Parathyroid adenoma (tissue), 2 donors: Measurements from ENCODE around the gene ANKRD44.
"Not testable (repeated sequence)": the region's sequence is repeated elsewhere in the genome, so short reads cannot be mapped to it uniquely, and the experiment has no call there.

Source experiments
- H2AFZ ChIP-seq: fragments of 300-600 bp; sonication (generic); one replicate; pipeline ENCODE4 v1.7.0; 2017; ENCODE audit warnings: antibody characterized with exemption, mild to moderate bottlenecking
- H3K27ac ChIP-seq: fragments of 300-600 bp; sonication (generic); one replicate; pipeline ENCODE4 v1.7.0; 2017
- H3K27me3 ChIP-seq: fragments of 300-600 bp; sonication (generic); one replicate; pipeline ENCODE4 v1.7.0; 2017; ENCODE audit warnings: low read length; ENCODE audit not compliant: control insufficient read depth, insufficient read depth
- H3K36me3 ChIP-seq: fragments of 300-600 bp; sonication (generic); one replicate; pipeline ENCODE4 v1.7.0; 2017; ENCODE audit warnings: low read length; ENCODE audit not compliant: control insufficient read depth, insufficient read depth
- H3K4me1 ChIP-seq: fragments of 300-600 bp; sonication (generic); one replicate; pipeline ENCODE4 v1.7.0; 2017; ENCODE audit warnings: control low read depth
- H3K4me2 ChIP-seq: fragments of 300-600 bp; sonication (generic); one replicate; pipeline ENCODE4 v1.7.0; 2017; ENCODE audit warnings: low read length
- H3K4me3 ChIP-seq: fragments of 300-600 bp; sonication (generic); one replicate; pipeline ENCODE4 v1.7.0; 2017; ENCODE audit warnings: low read depth, low read length
- H3K79me2 ChIP-seq: fragments of 300-600 bp; sonication (generic); one replicate; pipeline ENCODE4 v1.7.0; 2017; ENCODE audit warnings: control low read depth
- H3K9ac ChIP-seq: fragments of 300-600 bp; sonication (generic); one replicate; pipeline ENCODE4 v1.7.0; 2017; ENCODE audit warnings: mild to moderate bottlenecking
- H3K9me3 ChIP-seq: fragments of 300-600 bp; sonication (generic); one replicate; pipeline ENCODE4 v1.7.0; 2017; ENCODE audit warnings: low read length; ENCODE audit not compliant: control insufficient read depth
- TF ChIP-seq, protein P1 (sequence below): fragments of 300-600 bp; sonication (generic); IDR thresholded peaks from one replicate; pipeline ENCODE4 v1.7.0; 2017; ENCODE audit warnings: antibody characterized with exemption, mild to moderate bottlenecking
- donor health status: primary hyperparathyroidism.

ANKRD44 gene

GRCh38 chr2:197297266-197297665 is 13.3 kb downstream of the ANKRD44 start:
- Histone ChIP-seq H3K4me2 (no peak overlapping the region), H3K9ac (no peak overlapping the region), H2AFZ (no peak overlapping the region), H3K4me3 (no peak overlapping the region), H3K9me3 (no peaks in the 10 kb centered on the region), H3K27ac (no peak overlapping the region), H3K36me3 (no peaks in the 10 kb centered on the region), H3K4me1 (no peaks in the 10 kb centered on the region), H3K79me2 (peaks cover 4% of the 10 kb centered on the region), H3K27me3 (no peaks in the 10 kb centered on the region)
- TF ChIP-seq, protein P1, sequence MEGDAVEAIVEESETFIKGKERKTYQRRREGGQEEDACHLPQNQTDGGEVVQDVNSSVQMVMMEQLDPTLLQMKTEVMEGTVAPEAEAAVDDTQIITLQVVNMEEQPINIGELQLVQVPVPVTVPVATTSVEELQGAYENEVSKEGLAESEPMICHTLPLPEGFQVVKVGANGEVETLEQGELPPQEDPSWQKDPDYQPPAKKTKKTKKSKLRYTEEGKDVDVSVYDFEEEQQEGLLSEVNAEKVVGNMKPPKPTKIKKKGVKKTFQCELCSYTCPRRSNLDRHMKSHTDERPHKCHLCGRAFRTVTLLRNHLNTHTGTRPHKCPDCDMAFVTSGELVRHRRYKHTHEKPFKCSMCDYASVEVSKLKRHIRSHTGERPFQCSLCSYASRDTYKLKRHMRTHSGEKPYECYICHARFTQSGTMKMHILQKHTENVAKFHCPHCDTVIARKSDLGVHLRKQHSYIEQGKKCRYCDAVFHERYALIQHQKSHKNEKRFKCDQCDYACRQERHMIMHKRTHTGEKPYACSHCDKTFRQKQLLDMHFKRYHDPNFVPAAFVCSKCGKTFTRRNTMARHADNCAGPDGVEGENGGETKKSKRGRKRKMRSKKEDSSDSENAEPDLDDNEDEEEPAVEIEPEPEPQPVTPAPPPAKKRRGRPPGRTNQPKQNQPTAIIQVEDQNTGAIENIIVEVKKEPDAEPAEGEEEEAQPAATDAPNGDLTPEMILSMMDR, result no peak

DNA sequence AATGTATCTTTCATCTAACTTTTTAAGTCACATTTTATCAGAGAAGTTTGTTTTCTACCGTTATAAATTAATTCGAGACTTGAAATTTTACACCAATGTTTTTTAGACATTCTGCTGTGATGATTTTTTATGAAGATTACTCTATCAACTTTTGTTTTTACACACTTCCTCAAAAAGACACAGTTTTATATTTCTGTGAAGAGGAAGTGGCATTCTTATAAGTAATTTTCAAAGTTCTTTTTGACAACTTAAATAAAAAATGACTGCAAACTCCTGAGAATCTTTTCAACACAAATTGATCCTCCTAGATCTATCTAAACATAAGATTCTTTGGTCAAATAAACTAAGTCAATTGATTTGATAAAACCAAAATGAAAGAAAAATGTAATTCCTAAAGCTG is 13.7 kb downstream of the ANKRD44 start:
- peaks cover 7% of the 10 kb centered on the region for H3K79me2 ChIP-seq
- H3K36me3 ChIP-seq, result no peaks in the 10 kb centered on the region
- H2AFZ ChIP-seq, result no peak overlapping the region
- TF ChIP-seq, protein P1, result no peak
- H3K9me3 ChIP-seq, result no peaks in the 10 kb centered on the region
- H3K4me2 ChIP-seq, result no peak overlapping the region
- H3K9ac ChIP-seq, result no peak overlapping the region
- no peak overlapping the region for H3K27ac ChIP-seq
- no peaks in the 10 kb centered on the region for H3K4me1 ChIP-seq
- H3K27me3 ChIP-seq, result no peaks in the 10 kb centered on the region
- H3K4me3 ChIP-seq, result no peak overlapping the region

- no peaks in the 10 kb centered on the region for H3K4me1 ChIP-seq
- no peak overlapping the region for H3K4me3 ChIP-seq
These were observed 16.3 kb downstream of the ANKRD44 start for GRCh38 chr2:197294260-197294659.

DNA sequence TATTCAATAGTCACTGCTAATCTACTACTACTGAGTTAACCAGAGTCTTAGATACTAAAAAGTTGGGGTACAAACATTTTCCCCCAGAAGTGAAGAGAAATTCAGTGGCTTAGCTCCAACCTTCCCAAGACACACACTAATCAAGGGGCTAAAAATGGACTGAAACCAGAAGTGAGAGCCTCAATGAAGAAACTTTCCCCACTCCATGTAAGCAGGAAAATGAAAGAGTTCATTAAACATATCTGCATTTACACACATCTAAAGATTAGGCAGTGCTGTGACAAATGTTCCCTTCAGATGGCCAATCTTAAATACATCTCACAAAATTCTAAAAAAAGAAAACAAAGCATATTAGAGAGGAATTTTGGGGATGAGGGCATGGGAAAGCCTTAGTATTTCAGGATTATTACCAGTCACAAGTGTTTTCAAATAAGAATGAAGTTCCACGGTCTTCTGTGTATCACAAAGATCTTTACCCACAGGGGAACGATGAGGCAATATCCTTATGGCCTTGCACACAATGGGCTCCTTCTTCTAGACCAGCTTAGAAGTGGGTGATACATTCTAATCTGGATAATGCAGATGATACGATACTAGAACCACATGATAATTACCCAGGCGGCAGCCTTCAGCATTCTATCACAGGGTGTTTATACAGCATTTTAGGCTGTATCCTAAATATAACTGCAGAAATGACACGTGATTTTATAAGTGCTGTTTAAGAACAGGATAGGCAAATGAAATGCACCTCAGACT is 17.1 kb downstream of the ANKRD44 start:
- no peak overlapping the region for H2AFZ ChIP-seq
- TF ChIP-seq, protein P1, result no peak
- no peaks in the 10 kb centered on the region for H3K9me3 ChIP-seq
- no peak overlapping the region for H3K4me2 ChIP-seq
- no peaks in the 10 kb centered on the region for H3K4me1 ChIP-seq
- peaks cover 12% of the 10 kb centered on the region for H3K79me2 ChIP-seq
- no peak overlapping the region for H3K27ac ChIP-seq
- H3K36me3 ChIP-seq, result no peaks in the 10 kb centered on the region
- no peaks in the 10 kb centered on the region for H3K27me3 ChIP-seq
- H3K4me3 ChIP-seq, result no peak overlapping the region
- H3K9ac ChIP-seq, result no peak overlapping the region

More at GRCh38 chr2:197294260-197294659, 16.3 kb downstream of the ANKRD44 start:
- Histone ChIP-seq H3K27ac (no peak overlapping the region), H3K36me3 (no peaks in the 10 kb centered on the region), H3K9me3 (no peaks in the 10 kb centered on the region), H3K27me3 (no peaks in the 10 kb centered on the region), H2AFZ (no peak overlapping the region), H3K9ac (no peak overlapping the region), H3K79me2 (peaks cover 12% of the 10 kb centered on the region), H3K4me2 (no peak overlapping the region)
- TF ChIP-seq, protein P1, result no peak

DNA sequence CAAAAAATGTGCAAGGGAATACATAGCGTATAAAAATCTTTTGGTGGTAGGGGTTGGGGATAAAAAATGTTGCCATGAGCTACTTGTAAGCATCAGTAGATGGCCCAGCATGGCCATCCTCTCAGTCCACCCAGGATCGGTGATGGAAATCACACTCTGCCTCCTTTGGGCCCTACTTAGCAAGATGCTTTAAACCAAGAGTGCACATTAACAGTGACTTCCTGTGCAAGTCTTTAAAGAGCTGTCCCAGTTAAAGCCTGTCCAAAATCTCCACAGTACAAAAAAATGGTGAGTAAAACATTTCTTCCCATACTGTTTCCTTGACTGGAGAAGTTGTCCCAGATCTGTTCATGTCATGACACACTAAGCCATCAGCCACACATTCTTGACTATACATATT is 18.0 kb downstream of the ANKRD44 start:
- TF ChIP-seq, protein P1, result no peak
- Histone ChIP-seq H3K4me1 (no peaks in the 10 kb centered on the region), H3K27ac (no peak overlapping the region), H3K4me3 (no peak overlapping the region), H3K4me2 (no peak overlapping the region), H3K9me3 (no peaks in the 10 kb centered on the region), H3K36me3 (no peaks in the 10 kb centered on the region), H2AFZ (no peak overlapping the region), H3K79me2 (peaks cover 17% of the 10 kb centered on the region), H3K9ac (no peak overlapping the region), H3K27me3 (no peaks in the 10 kb centered on the region)

DNA sequence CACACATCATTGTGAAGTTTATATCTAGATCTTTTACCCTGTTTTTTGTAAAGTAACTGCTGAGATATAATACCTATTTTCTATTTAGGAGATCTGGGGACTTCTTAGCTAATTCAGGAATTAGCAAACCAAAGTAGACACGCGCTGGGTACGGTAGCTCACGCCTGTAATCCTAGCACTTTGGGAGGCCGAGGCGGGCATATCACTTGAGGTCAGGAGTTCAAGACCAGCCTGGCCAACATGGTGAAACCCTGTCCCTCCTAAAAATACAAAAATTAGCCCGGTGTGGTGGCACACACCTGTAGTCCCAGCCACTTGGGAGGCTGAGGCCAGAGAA is 23.0 kb downstream of the ANKRD44 start:
- not testable (repeated sequence) for H3K4me3 ChIP-seq, H2AFZ ChIP-seq, H3K27me3 ChIP-seq, H3K9me3 ChIP-seq, H3K4me1 ChIP-seq, H3K27ac ChIP-seq, H3K4me2 ChIP-seq, H3K9ac ChIP-seq, H3K36me3 ChIP-seq
- H3K79me2 ChIP-seq, result peaks cover 17% of the 10 kb centered on the region
